Lower lobe of right lung (tissue), 2 donors: ENCODE data around the gene UHRF1. TPM values are rescaled to one million over a fixed set of nuclear protein-coding genes. Genes with fewer than 3 reads are reported as not detected.

Experiments
- ATAC-seq, 2 donors: fragments of 200-7000 bp; cut with Tn5 transposase; one replicate each; pipeline ENCODE4 v1.9.1; 2020 to 2022; ENCODE audit warnings: mild to moderate bottlenecking in 2 of 2, moderate library complexity in 2 of 2
- DNase-seq: peaks from one replicate; pipeline ENCODE4 v3.0.0-alpha.2; 2020
- H3K27ac ChIP-seq: fragments of 200-600 bp; one replicate; pipeline ENCODE4 v1.8.0; 2022
- H3K27me3 ChIP-seq: fragments of 200-600 bp; one replicate; pipeline ENCODE4 v1.8.0; 2022; ENCODE audit warnings: low read depth
- H3K36me3 ChIP-seq: fragments of 200-600 bp; one replicate; pipeline ENCODE4 v1.8.0; 2022; ENCODE audit warnings: mild to moderate bottlenecking
- H3K4me1 ChIP-seq: fragments of 200-600 bp; one replicate; pipeline ENCODE4 v1.8.0; 2022
- H3K4me3 ChIP-seq: fragments of 200-600 bp; one replicate; pipeline ENCODE4 v1.8.0; 2022; ENCODE audit warnings: mild to moderate bottlenecking
- H3K9me3 ChIP-seq: fragments of 200-600 bp; one replicate; pipeline ENCODE4 v1.8.0; 2022
- intact Hi-C: fragments of 100-400 bp; cut with DNase I; formaldehyde crosslinking; loops from one replicate; pipeline ENCODE4 v1.11.0; 2022
- total RNA-seq: library from RNA; stranded (reverse); fragmentation: NEBNext Ultra II Directional; extraction: Animal tissue kit (Norgen Biotek cat#: 25700); gene quantifications from one replicate; pipeline ENCODE4 v1.2.1, GENCODE V29; 2021
- TF ChIP-seq, protein P1 (sequence below): fragments of 200-600 bp; IDR thresholded peaks from one replicate; pipeline ENCODE4 v1.8.0; 2022; ENCODE audit warnings: antibody characterized with exemption, mild to moderate bottlenecking
- donor health status: DM: no; HTN: yes; CAD: no; lungs with severe emphysema.

Gene UHRF1
- total RNA-seq, 1 donor from 2014 or later = 1.3 TPM

- intact Hi-C loops = no loop called here
- TF ChIP-seq, protein P1, sequence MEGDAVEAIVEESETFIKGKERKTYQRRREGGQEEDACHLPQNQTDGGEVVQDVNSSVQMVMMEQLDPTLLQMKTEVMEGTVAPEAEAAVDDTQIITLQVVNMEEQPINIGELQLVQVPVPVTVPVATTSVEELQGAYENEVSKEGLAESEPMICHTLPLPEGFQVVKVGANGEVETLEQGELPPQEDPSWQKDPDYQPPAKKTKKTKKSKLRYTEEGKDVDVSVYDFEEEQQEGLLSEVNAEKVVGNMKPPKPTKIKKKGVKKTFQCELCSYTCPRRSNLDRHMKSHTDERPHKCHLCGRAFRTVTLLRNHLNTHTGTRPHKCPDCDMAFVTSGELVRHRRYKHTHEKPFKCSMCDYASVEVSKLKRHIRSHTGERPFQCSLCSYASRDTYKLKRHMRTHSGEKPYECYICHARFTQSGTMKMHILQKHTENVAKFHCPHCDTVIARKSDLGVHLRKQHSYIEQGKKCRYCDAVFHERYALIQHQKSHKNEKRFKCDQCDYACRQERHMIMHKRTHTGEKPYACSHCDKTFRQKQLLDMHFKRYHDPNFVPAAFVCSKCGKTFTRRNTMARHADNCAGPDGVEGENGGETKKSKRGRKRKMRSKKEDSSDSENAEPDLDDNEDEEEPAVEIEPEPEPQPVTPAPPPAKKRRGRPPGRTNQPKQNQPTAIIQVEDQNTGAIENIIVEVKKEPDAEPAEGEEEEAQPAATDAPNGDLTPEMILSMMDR = peak; percentile 60
- Histone ChIP-seq H3K27ac (no peak overlapping the region), H3K9me3 (no peaks in the 10 kb centered on the region), H3K4me1 (peaks cover 31% of the 10 kb centered on the region), H3K36me3 (no peaks in the 10 kb centered on the region), H3K4me3 (peak overlapping the region; percentile 72), H3K27me3 (peaks cover 13% of the 10 kb centered on the region)
- DNase-seq (peak; percentile 60), ATAC-seq (peak; percentile 55 to 56)
These were observed 2.7 kb downstream of the UHRF1 start for GRCh38 chr19:4911786-4912672.

DNA sequence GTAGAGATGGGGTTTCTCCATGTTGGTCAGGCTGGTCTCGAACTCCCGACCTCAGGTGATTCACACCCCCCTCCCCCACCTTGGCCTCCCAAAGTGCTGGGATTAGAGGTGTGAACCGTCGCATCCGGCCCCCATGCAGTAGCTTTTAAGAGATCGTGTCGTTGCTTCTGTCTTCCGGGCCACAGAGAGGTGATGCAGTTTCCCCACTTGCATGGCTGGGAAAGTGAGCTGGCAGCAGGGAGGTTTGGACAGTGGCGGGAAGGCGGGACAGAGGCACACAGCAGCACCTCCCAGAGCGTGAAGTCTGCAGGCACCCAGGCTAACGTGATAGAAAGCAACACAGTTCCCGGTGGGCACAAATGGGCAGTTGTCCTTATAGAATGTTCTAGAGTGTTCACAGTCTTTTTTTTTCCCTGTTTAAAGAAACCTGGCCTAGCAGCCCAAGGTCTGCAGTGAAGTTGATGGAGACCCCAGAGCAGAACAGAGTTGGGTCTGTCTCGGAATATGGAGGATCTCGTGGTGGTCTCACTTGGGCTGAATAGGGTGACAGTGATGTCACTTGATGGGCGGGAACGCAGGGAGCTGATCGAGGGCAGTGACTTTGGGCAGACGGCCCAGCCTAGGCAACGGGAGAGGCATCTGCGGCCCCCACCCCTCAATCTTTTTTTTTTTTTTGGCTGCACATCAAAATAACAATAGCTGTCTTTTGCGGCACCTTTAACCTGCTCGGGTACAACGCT lies 4.9 kb downstream of the UHRF1 start:
- intact Hi-C loops = no loop called here
- ATAC-seq (no peak), DNase-seq (no peak)
- no peak overlapping the region for H3K27ac ChIP-seq
- TF ChIP-seq, protein P1 = no peak
- H3K27me3 ChIP-seq = peaks cover 5% of the 10 kb centered on the region
- no peaks in the 10 kb centered on the region for H3K36me3 ChIP-seq
- H3K4me1 ChIP-seq = peaks cover 27% of the 10 kb centered on the region
- no peaks in the 10 kb centered on the region for H3K9me3 ChIP-seq
- peak overlapping the region; percentile 36 for H3K4me3 ChIP-seq

- Histone ChIP-seq H3K4me3 (peak overlapping the region; percentile 36), H3K27me3 (no peaks in the 10 kb centered on the region), H3K27ac (no peak overlapping the region), H3K36me3 (no peaks in the 10 kb centered on the region), H3K9me3 (no peaks in the 10 kb centered on the region), H3K4me1 (peaks cover 22% of the 10 kb centered on the region)
- TF ChIP-seq, protein P1 = no peak
- peak; percentile 62 for DNase-seq
- peak; percentile 45 to 47 for ATAC-seq
- intact Hi-C loops = no loop called here
These were observed 5.6 kb downstream of the UHRF1 start for GRCh38 chr19:4914736-4915501.

- no peak for DNase-seq
- intact Hi-C loops = no loop called here
- H3K27ac ChIP-seq = peak overlapping the region; percentile 61
These were observed 7.2 kb downstream of the UHRF1 start for GRCh38 chr19:4916292-4917082.

More at GRCh38 chr19:4916292-4917082, 7.2 kb downstream of the UHRF1 start:
- Histone ChIP-seq H3K27me3 (no peaks in the 10 kb centered on the region), H3K9me3 (no peaks in the 10 kb centered on the region), H3K36me3 (no peaks in the 10 kb centered on the region), H3K4me1 (peaks cover 10% of the 10 kb centered on the region), H3K4me3 (peak overlapping the region; percentile 36)
- ATAC-seq = peak; percentile 30 to 38
- TF ChIP-seq, protein P1 = no peak
